Choroid plexus epithelial cell (primary cell): ENCODE measurements around the gene EXOSC10.
"Not testable (repeated sequence)": the region's sequence is repeated elsewhere in the genome, so short reads cannot be mapped to it uniquely, and the experiment has no call there.

Experiments
- DNase-seq: peaks from one replicate; pipeline ENCODE4 v3.0.0-alpha.2; 2010; ENCODE audit warnings: low read depth
- H3K4me3 ChIP-seq: 2 replicates; pipeline ENCODE4 v1.5.1; 2011; ENCODE audit warnings: low read depth, mild to moderate bottlenecking, control low read depth, low read length, moderate library complexity
- CTCF ChIP-seq: conservative IDR thresholded peaks from 2 replicates; pipeline ENCODE4 v1.5.1; 2011; ENCODE audit warnings: low read depth, mild to moderate bottlenecking, control low read depth, inconsistent platforms, low read length, moderate library complexity

Gene EXOSC10

GRCh38 chr1:11055676-11056075 is 44.0 kb downstream of the EXOSC10 start:
- DNase-seq: no peak
- TF ChIP-seq CTCF: no peak
- H3K4me3 ChIP-seq: no peak overlapping the region

GRCh38 chr1:11054666-11055065 is 45.0 kb downstream of the EXOSC10 start:
- DNase-seq: no peak
- TF ChIP-seq CTCF: no peak
- H3K4me3 ChIP-seq: no peak overlapping the region

GRCh38 chr1:11054181-11054580 is 45.5 kb downstream of the EXOSC10 start:
- H3K4me3 ChIP-seq: no peak overlapping the region
- no peak for TF ChIP-seq CTCF
- DNase-seq: no peak

- no peak for TF ChIP-seq CTCF
- no peak overlapping the region for H3K4me3 ChIP-seq
- peak; percentile 33 for DNase-seq
Observed at GRCh38 chr1:11053758-11054137, 45.9 kb downstream of the EXOSC10 start.

- no peak overlapping the region for H3K4me3 ChIP-seq
- no peak for TF ChIP-seq CTCF
- no peak for DNase-seq
Observed at GRCh38 chr1:11052839-11053757, 46.6 kb downstream of the EXOSC10 start.

- no peak overlapping the region for H3K4me3 ChIP-seq
- no peak for DNase-seq
- TF ChIP-seq CTCF: no peak
Observed at GRCh38 chr1:11051781-11052511, 47.7 kb downstream of the EXOSC10 start.

GRCh38 chr1:11051121-11051520 is 48.5 kb downstream of the EXOSC10 start:
- DNase-seq, H3K4me3 ChIP-seq: not testable (repeated sequence)
